HepG2 (cell line): ENCODE data around the gene VWC2L. TPM values are rescaled to one million over a fixed set of nuclear protein-coding genes. Genes with fewer than 3 reads are reported as not detected.

Experiments
- ATF7-NPFF ChIP-seq: sonication (generic); formaldehyde crosslinking; IDR thresholded peaks from 2 replicates; pipeline ENCODE4 v1.8.1; 2023; ENCODE audit warnings: mild to moderate bottlenecking, low read depth, missing genetic modification reagents, moderate library complexity
- PITX1 ChIP-seq: sonication (generic); formaldehyde crosslinking; IDR thresholded peaks from 2 replicates; pipeline ENCODE4 v1.5.1; 2020; ENCODE audit warnings: mild to moderate bottlenecking, missing genetic modification reagents
- RARA ChIP-seq: IDR thresholded peaks from 2 replicates; pipeline ENCODE4 v1.6.1; 2016; ENCODE audit warnings: missing genetic modification reagents, missing compliant biosample characterization
- RARG ChIP-seq: sonication (generic); formaldehyde crosslinking; IDR thresholded peaks from 2 replicates; pipeline ENCODE4 v1.4.0; 2020; ENCODE audit warnings: low read depth, mild to moderate bottlenecking, missing genetic modification reagents
- SMAD3 ChIP-seq: sonication (generic); formaldehyde crosslinking; IDR thresholded peaks from 2 replicates; pipeline ENCODE4 v1.4.0; 2020; ENCODE audit warnings: missing genetic modification reagents
- SMARCE1 ChIP-seq: fragments of 450-650 bp; IDR thresholded peaks from 2 replicates; pipeline ENCODE4 v1.6.1; 2017; ENCODE audit warnings: borderline replicate concordance
- SSRP1 ChIP-seq: IDR thresholded peaks from 2 replicates; pipeline ENCODE4 v1.6.1; 2016; ENCODE audit warnings: control low read depth
- STAT6 ChIP-seq: sonication (generic); formaldehyde crosslinking; IDR thresholded peaks from 2 replicates; pipeline ENCODE4 v1.4.0; 2020; ENCODE audit warnings: missing genetic modification reagents, mild to moderate bottlenecking, borderline replicate concordance
- ZBTB37 ChIP-seq: sonication (generic); formaldehyde crosslinking; IDR thresholded peaks from 2 replicates; pipeline ENCODE4 v1.4.0; 2020; ENCODE audit warnings: mild to moderate bottlenecking, missing genetic modification reagents
- ZNF749 ChIP-seq: sonication (generic); formaldehyde crosslinking; IDR thresholded peaks from 2 replicates; pipeline ENCODE4 v1.8.0; 2022; ENCODE audit warnings: mild to moderate bottlenecking, missing genetic modification reagents, moderate library complexity, borderline replicate concordance
- ZSCAN30 ChIP-seq: sonication (generic); formaldehyde crosslinking; IDR thresholded peaks from 2 replicates; pipeline ENCODE4 v1.5.0; 2020; ENCODE audit warnings: mild to moderate bottlenecking, missing genetic modification reagents
- polyA plus RNA-seq, 8 experiments: library from polyadenylated mRNA; depleted of rRNA in 3 of 8; stranded (reverse) in 7 of 8; unstranded in 1 of 8; fragments of >200 nt; fragmentation: Illumina TruSeq in 4 of 8; extraction: Trizol in 4 of 8; gene quantifications; 2 replicates each; pipeline versions ENCODE4 v1.2.1 to v1.2.3, GENCODE V29; 2011 to 2016; ENCODE audit warnings: low read depth in 4 of 8, missing spikeins in 1 of 8, mixed read lengths in 1 of 8; ENCODE audit not compliant: insufficient read depth in 1 of 8
- total RNA-seq, 5 experiments: library from RNA; depleted of rRNA; stranded (reverse); fragments of >200 nt; fragmentation: Illumina TruSeq; extraction: Trizol; gene quantifications; 2 replicates each; pipeline ENCODE4 v1.2.3, GENCODE V29; 2016; ENCODE audit warnings: low read depth in 1 of 5
- TF ChIP-seq, protein P1 (sequence below), 2 experiments: sonication (generic) in 1 of 2; formaldehyde crosslinking in 1 of 2; IDR thresholded peaks; 2 replicates each; pipeline versions ENCODE4 v1.6.1 to v1.9.0; 2014 to 2022; ENCODE audit warnings: antibody characterized with exemption in 1 of 2, borderline replicate concordance in 1 of 2, inconsistent platforms in 1 of 2, low read depth in 1 of 2, missing genetic modification reagents in 1 of 2
- TF ChIP-seq, protein P2 (sequence below): sonication (generic); formaldehyde crosslinking; IDR thresholded peaks from 2 replicates; pipeline ENCODE4 v1.4.0; 2020; ENCODE audit warnings: missing genetic modification reagents
- TF ChIP-seq, protein P3 (sequence below): IDR thresholded peaks from 2 replicates; pipeline ENCODE4 v1.6.1; 2016; ENCODE audit warnings: control low read depth

Gene VWC2L
- total and polyA plus RNA-seq, 2 of the 13 experiments (the other 11 are each of a cell fraction or from before 2014, with no cell fraction given), result not detected

DNA sequence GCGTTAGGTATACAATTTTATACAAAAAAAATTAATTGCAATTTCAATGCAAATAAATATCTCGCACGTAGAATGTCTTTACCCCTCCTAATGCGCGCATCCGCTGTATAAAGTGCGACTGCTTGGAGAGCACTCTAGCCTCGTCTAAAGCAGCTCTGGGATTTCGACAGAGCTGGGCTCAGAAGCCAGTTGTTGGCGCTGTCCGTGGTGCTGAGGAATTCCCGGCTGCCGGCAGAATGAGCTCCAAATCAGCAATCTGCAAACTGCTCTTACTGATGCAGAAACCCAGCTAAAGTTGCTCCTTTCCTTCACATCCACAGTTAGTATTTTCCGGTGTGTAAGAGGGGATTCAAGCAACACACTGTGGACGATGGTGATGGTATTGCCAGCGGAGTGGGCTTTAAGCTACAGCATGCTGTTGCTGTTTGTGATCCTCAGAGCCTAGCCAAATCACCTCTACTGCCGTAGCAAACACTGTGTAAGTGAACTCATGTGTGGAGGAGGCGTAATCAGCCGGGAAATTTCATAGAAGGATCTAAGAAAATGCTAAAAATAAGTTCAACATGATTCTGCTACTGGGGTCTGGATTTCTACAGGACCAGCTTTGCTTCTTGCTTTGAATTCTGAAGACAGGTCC, at the start of gene VWC2L (continued):
- TF ChIP-seq, protein P1, sequence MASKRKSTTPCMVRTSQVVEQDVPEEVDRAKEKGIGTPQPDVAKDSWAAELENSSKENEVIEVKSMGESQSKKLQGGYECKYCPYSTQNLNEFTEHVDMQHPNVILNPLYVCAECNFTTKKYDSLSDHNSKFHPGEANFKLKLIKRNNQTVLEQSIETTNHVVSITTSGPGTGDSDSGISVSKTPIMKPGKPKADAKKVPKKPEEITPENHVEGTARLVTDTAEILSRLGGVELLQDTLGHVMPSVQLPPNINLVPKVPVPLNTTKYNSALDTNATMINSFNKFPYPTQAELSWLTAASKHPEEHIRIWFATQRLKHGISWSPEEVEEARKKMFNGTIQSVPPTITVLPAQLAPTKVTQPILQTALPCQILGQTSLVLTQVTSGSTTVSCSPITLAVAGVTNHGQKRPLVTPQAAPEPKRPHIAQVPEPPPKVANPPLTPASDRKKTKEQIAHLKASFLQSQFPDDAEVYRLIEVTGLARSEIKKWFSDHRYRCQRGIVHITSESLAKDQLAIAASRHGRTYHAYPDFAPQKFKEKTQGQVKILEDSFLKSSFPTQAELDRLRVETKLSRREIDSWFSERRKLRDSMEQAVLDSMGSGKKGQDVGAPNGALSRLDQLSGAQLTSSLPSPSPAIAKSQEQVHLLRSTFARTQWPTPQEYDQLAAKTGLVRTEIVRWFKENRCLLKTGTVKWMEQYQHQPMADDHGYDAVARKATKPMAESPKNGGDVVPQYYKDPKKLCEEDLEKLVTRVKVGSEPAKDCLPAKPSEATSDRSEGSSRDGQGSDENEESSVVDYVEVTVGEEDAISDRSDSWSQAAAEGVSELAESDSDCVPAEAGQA (IDR thresholded peaks at IDR 0.05; ENCODE audit: low read depth), result no peak
- TF ChIP-seq, protein P1 (CRISPR knock-in tag; IDR thresholded peaks at IDR 0.05; ENCODE audit: borderline replicate concordance), result peak; percentile 91
- TF ChIP-seq RARG (CRISPR knock-in tag) (no peak), PITX1 (CRISPR knock-in tag) (0 out of 2 replicates have a peak, but pooled peaks have one; percentile 57), SSRP1 (CRISPR knock-in tag) (no peak), ZSCAN30 (CRISPR knock-in tag) (no peak), ATF7-NPFF (peak; percentile 85), SMARCE1 (no peak), STAT6 (CRISPR knock-in tag) (no peak), RARA (CRISPR knock-in tag) (peak; percentile 76), ZNF749 (CRISPR knock-in tag) (peak; percentile 81; the same call in 1 of the 2 replicates), ZBTB37 (CRISPR knock-in tag) (0 out of 2 replicates have a peak, but pooled peaks have one; percentile 16), SMAD3 (CRISPR knock-in tag) (peak; percentile 98)
- TF ChIP-seq, protein P2, sequence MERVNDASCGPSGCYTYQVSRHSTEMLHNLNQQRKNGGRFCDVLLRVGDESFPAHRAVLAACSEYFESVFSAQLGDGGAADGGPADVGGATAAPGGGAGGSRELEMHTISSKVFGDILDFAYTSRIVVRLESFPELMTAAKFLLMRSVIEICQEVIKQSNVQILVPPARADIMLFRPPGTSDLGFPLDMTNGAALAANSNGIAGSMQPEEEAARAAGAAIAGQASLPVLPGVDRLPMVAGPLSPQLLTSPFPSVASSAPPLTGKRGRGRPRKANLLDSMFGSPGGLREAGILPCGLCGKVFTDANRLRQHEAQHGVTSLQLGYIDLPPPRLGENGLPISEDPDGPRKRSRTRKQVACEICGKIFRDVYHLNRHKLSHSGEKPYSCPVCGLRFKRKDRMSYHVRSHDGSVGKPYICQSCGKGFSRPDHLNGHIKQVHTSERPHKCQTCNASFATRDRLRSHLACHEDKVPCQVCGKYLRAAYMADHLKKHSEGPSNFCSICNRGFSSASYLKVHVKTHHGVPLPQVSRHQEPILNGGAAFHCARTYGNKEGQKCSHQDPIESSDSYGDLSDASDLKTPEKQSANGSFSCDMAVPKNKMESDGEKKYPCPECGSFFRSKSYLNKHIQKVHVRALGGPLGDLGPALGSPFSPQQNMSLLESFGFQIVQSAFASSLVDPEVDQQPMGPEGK (CRISPR knock-in tag), result peak; percentile 38; the same call in 1 of the 2 replicates
- TF ChIP-seq, protein P3, sequence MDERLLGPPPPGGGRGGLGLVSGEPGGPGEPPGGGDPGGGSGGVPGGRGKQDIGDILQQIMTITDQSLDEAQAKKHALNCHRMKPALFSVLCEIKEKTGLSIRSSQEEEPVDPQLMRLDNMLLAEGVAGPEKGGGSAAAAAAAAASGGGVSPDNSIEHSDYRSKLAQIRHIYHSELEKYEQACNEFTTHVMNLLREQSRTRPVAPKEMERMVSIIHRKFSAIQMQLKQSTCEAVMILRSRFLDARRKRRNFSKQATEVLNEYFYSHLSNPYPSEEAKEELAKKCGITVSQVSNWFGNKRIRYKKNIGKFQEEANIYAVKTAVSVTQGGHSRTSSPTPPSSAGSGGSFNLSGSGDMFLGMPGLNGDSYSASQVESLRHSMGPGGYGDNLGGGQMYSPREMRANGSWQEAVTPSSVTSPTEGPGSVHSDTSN, result no peak
